Stomach (tissue), 4 donors: ENCODE measurements around the gene TST.

Source experiments
- CTCF ChIP-seq, 7 experiments: fragments of 450-650 bp in 4 of 7; fragments of 200-600 bp in 3 of 7; sonication (generic) in 3 of 7; IDR thresholded peaks; one replicate each; pipeline ENCODE4 v1.5.1; 2016 to 2019; ENCODE audit warnings: antibody characterized with exemption in 7 of 7, control low read depth in 2 of 7, mild to moderate bottlenecking in 1 of 7
- EP300 ChIP-seq: sonication (generic); formaldehyde crosslinking; IDR thresholded peaks from one replicate; pipeline ENCODE4 v1.6.1; 2017; ENCODE audit warnings: antibody characterized with exemption
- POLR2A ChIP-seq, 4 donors: fragments of 450-650 bp; IDR thresholded peaks; one replicate each; pipeline ENCODE4 v1.6.1; 2016; ENCODE audit warnings: antibody characterized with exemption in 4 of 4, control low read depth in 2 of 4, mild to moderate bottlenecking in 1 of 4, moderate library complexity in 1 of 4
- POLR2AphosphoS5 ChIP-seq, 3 donors: sonication (generic); formaldehyde crosslinking; IDR thresholded peaks; one replicate each; pipeline ENCODE4 v1.6.1; 2016; ENCODE audit warnings: antibody characterized with exemption in 3 of 3

GRCh38 chr22:37067428-37067827 is 48.2 kb upstream of the TST start:
- TF ChIP-seq POLR2A (IDR thresholded peaks at IDR 0.05): no peak
- no peak for TF ChIP-seq CTCF (IDR thresholded peaks at IDR 0.05)
- no peak for TF ChIP-seq POLR2AphosphoS5 (IDR thresholded peaks at IDR 0.05)
- no peak for TF ChIP-seq EP300
